Right renal cortex interstitium (tissue), 3 donors: ENCODE measurements around the gene GYG1. TPM values are rescaled to one million over a fixed set of nuclear protein-coding genes. Genes with fewer than 3 reads are reported as not detected.

Experiments used
- DNase-seq, 3 donors: peaks; one replicate each; pipeline ENCODE4 v3.0.0-alpha.2; 2013; ENCODE audit warnings: low read depth in 3 of 3, low spot score in 2 of 3
- polyA plus RNA-seq, 3 donors: library from polyadenylated mRNA; unstranded; fragments of 120-200 nt; gene quantifications; one replicate each; pipeline ENCODE4 v1.2.1, GENCODE V29; 2013; ENCODE audit not compliant: insufficient read length in 3 of 3

The GYG1 gene
- polyA plus RNA-seq, 3 donors: 29.1 to 31.9 (median 30.4) TPM

GRCh38 chr3:149016242-149016641, 24.9 kb downstream of the GYG1 start:
- DNase-seq: no peak

GRCh38 chr3:149016669-149017541, 25.6 kb downstream of the GYG1 start:
- no peak for DNase-seq

- no peak for DNase-seq
Measured at GRCh38 chr3:149018247-149018646, 26.9 kb downstream of the GYG1 start.

GRCh38 chr3:149019580-149019979, 28.2 kb downstream of the GYG1 start:
- DNase-seq: no peak

- no peak for DNase-seq
Measured at GRCh38 chr3:149020196-149020838, 29.0 kb downstream of the GYG1 start.

- DNase-seq: no peak
Measured at GRCh38 chr3:149020839-149021252, 29.5 kb downstream of the GYG1 start.

- no peak for DNase-seq
Measured at GRCh38 chr3:149021830-149022229, 30.5 kb downstream of the GYG1 start.

GRCh38 chr3:149023951-149024350, 32.6 kb downstream of the GYG1 start:
- no peak for DNase-seq

- no peak for DNase-seq
Measured at GRCh38 chr3:149026718-149027117, 35.4 kb downstream of the GYG1 start.

GRCh38 chr3:149031096-149031495, 39.8 kb downstream of the GYG1 start:
- DNase-seq: no peak

GRCh38 chr3:149037684-149038083, 46.3 kb downstream of the GYG1 start:
- DNase-seq: no peak

- DNase-seq: no peak
Measured at GRCh38 chr3:149038322-149038721, 47.0 kb downstream of the GYG1 start.

GRCh38 chr3:149042789-149043386, 51.5 kb downstream of the GYG1 start:
- DNase-seq: no peak

- DNase-seq: no peak
Measured at GRCh38 chr3:149044339-149045083, 53.2 kb downstream of the GYG1 start.

GRCh38 chr3:149055575-149055974, 64.2 kb downstream of the GYG1 start:
- DNase-seq: no peak

- no peak for DNase-seq
Measured at GRCh38 chr3:149058198-149058597, 66.9 kb downstream of the GYG1 start.

- DNase-seq: no peak
Measured at GRCh38 chr3:149058602-149059001, 67.3 kb downstream of the GYG1 start.

GRCh38 chr3:149061776-149062175, 70.4 kb downstream of the GYG1 start:
- no peak for DNase-seq

GRCh38 chr3:149067883-149068282, 76.5 kb downstream of the GYG1 start:
- DNase-seq: no peak
